NOMO-1 treated with dmso at 0.1 percent for 144 hours (cell line): ENCODE measurements around the gene PATJ.

Source experiments
- DNase-seq: peaks from one replicate; lab custom pipeline; 2025; ENCODE audit not compliant: unreplicated experiment; lab: John Stamatoyannopoulos, UW

Gene PATJ

DNA sequence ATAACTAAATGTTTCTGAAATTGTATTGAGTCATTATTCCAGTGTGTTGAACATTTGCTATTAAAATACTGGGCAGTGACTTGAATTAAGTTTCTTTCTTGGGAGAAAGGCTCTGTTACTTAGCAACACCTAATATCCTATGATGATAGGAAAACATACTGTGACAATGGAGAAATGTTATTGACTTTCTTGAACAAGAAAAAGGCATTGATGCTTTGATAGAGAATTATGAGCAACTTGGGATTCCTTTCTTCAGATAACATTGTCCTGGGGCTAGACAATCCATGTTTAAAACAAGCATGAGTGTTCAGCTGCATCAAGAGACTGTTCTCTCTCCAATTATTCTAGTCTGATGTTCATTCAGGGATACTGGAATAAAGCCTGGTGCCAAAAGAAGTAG, 236.5 kb downstream of the PATJ start:
- no peak for DNase-seq

DNA sequence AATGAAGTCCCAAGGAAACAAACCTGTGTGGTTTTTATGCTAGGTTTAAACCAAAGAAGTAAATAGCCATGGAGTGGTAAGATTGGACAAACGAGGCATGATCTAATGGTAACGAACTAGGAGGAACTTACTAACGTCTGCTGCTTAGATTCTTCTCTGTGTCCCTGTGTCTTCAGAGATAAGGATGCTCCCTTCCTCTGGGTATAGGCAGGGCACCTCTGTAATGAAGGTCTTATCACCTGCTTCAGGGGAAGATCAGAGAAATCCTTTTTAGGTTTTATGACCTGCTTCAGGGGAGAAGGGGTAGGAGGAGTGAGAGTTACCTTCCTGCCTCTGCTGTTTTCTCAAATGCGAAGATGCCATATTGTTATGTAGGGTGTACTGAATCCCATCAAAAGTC, 237.4 kb downstream of the PATJ start:
- no peak for DNase-seq

DNA sequence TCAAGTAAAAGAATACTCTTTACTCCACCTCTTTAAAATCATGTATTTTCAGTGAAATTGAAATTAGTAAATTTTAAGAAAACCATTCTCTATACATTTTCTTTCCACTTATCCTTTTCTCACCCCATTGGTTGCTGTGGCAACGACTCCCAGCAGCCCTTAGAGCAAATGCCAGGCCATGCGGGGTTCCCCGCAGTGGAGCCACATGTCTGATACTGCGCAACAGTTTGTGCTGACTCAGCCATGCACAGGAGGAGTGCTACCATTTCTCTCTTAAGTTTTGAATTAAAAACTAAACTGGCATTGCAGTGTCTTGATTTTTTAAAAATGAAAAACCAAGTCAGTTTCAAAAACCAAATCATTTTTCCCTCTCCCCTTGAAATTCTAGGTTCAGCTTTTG, 238.3 kb downstream of the PATJ start:
- DNase-seq, result no peak

DNA sequence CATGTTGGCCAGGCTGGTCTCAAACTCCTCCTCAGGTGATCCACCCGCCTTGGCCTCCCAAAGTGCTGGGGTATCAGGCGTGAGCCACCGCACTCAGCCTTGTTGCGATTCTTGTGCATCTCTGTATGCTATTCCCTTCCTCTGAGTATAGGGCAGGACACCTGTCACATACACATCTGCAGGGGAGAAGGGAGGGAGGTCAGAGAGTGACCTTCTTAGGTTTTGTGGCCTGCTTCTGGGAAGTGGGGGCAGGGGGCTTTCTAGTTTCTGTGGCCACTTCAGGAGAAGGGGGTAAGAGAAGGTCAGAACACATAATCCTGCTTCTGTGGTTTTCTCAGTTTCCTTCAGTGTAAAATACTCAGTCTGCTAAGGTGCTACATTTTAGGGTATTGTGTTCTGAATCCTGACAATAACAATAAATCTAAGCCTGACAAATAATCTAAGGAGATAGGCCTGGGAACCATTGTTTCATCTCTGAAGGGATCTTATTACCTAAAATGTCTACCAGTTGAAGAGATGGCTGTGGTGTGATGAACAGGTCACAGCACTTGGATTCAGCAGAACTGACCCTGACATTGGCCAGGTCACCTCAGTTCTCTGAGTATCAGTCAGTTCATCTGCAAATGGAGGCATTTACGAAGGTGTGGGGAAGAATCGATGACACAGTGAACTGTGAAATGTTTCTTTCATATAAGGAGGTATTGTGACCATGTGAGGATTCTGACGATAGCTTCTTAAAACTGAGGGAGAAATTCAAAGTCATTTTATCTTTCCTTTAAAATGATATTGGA, 239.8 kb downstream of the PATJ start:
- DNase-seq, result no peak

DNA sequence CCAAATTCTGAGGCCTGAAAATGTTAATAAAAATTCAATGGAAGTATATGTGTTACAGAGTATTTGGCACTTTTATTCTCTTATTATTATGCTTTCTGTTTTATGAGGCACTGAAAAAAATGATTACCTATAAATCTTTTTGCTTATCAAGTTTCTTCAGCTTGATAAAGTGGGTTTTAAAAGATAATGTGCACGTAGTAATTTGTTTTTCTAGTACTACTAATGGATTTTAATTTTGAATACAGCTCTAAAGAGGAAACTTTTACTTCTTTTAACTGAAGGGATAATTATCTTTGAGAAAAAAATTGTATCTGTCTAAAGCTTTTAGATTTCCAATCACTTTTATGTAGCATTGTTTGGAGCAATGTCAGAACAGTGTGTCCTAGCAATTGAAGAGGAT, 241.0 kb downstream of the PATJ start:
- no peak for DNase-seq

DNA sequence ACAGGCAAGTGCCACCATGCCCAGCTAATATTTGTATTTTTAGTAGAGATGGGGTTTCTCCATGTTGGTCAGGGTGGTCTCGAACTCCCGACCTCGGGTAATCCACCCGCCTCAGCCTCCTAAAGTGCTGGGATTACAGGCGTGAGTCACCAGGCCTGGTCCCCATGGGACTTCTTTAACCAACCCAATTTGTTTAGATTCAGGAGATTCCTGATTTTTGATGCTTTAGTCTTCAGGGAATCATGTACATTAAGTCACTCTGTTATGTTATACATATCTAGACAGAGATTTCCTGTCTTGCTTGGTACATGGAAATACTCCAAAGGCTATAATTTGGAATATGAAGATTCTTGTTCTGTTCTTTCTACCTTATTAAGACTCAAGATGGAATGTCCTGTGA, 250.0 kb downstream of the PATJ start:
- DNase-seq, result no peak

DNA sequence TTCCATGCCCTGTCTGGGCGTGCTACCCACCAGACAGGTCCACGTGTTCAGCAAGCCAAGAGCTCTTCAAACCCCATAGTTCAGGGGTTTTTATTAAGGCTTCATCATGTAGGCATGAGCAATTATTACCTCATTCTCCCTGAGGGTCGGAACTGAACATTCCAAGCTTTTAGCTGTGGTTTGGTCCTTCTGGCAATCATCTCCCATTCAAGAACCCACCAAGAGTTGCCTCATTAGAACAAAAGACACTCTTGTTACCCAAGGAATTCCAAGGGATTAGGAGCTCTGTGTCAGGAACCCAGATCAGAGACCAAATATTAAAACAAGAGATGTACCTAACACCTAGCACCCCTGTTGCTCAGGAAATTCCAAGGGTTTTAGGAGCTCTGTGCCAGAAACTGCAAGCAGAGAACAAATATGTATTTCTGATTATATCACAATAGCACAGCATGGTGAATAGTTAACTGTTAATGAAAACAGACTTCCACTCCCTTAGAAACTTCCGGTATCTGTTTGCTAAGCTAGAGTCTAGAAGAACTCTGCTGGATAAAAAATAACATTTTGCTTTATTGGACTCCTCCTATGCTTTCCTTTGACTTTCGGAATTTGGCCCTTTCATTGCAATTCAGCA, 251.2 kb downstream of the PATJ start:
- no peak for DNase-seq

DNA sequence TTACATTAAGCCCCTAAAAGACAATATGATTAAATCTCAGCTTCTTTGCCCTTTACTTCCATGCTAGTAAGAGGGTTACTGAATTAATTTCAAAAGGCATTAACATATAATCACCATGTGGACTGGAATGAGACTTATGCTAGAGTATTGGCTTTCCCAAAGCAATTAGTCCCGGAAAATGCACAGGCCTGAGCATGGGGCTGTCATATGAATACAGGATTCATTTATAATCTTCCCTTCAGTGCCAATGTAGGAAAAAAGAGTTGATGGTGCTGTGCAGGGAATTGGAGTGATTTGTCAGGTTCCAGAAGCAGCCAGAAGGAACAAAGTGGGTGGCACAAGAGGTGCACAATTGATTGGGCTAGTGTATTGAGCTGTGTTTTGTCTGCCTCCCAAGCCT, 253.4 kb downstream of the PATJ start:
- no peak for DNase-seq

DNA sequence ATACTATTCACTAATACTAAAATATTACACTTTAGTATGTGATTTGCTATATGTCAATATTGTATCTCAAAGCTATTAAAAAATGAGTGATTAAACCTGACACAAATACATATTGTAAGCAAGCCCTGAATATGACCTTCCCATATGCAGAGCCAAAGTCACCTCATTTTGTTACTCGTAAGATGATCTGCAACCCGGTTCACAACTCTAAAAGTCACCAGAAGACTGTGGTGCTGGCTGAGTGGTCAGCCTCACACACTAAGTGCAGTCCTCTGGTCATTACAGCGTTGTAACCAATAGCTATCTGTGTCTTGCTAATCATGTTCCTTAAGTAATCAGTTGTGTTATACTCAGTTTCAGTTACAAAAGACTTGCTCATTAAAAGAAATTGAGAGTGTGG, 254.8 kb downstream of the PATJ start:
- no peak for DNase-seq

DNA sequence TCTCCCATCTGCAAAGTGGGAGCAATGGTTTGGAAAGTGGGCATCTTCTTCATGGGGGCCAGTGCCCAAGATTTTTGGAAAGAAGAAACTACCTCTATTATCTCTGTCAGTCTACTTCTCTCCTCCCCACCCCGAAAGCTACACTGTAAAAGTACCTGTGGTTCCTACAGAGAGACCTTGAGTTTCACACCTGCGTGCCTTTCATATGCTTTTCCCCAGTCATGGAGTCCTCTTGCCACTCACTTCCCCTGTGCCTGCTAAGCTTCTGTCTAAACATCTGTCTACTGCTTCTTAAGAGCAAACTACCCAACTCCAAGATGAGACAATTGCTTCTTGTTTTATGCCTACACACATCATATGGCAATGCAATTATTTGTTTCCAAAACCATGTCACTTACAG, 261.5 kb downstream of the PATJ start:
- DNase-seq, result no peak

DNA sequence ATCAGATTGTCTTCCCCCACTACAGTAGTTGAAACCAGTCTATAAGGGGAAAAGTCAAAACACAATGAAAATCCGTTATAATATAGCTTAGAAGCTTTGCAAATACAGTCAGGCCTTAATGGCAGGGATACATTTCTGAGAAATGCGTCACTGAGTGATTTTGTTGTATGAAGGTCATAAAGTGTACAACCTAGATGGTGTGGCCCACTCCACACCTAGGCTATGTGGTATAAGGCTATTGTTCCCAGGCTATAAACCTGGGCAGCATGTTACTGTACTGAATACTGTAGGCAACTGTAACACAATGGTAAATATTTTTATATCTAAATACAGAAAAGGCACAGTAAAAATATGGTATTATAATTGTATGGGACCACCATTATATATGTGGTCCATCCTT, 264.4 kb downstream of the PATJ start:
- no peak for DNase-seq

DNA sequence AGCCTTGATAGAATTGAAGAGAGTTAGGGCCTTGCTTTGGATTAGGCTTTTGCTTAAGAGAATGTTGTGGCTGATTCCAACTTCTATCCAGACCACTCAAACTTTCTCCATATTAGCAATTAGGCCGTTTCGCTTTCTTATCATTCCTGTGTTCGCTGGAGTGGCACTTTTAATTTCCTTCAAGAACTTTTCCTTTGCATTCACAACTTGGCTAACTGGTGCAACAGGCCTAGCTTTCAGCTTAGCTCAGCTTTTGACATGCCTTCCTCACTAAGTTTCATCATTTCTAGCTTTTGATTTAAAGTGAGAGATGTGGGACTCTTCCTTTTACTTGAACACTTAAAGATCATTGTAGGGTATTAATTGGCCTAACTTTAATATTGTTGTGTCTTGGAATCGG, 268.7 kb downstream of the PATJ start:
- DNase-seq, result no peak

DNA sequence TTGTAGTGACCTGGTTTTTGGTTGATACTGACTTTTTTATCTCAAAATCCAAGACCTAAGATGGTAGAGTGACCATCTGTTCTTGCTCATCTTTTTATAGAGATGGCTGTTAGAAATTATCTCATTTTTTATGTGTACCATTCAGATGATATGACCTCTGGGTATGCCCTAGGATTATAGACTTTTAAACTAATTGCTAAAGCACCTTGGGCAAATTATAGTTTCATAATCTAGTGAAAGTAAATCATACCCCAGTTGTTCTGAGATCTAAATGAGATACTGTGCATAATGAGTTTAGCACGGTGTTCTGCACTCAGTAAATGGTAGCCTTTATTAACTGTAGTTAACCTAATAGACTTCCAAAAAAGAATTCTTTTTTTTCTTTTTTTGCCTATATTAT, 269.8 kb downstream of the PATJ start:
- no peak for DNase-seq

DNA sequence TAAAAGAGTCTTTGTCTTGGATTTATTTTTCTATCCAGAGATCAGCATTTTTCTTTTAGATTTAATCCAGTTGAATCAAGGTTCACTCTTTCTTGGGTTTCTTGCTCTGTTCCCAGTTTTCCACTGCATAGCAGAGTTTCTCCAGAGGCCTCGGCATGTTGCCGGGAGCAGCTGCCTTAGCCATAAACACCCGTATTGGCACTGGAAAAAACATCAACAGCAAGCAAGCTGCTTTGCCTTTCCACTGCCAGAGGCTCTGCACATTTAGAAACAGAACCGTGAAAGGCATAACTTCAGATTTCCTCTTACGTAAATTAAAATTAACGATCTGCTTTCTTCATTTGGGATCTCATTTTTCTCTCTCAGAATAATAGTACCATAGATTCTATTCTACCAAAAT, 270.6 kb downstream of the PATJ start:
- DNase-seq, result no peak

DNA sequence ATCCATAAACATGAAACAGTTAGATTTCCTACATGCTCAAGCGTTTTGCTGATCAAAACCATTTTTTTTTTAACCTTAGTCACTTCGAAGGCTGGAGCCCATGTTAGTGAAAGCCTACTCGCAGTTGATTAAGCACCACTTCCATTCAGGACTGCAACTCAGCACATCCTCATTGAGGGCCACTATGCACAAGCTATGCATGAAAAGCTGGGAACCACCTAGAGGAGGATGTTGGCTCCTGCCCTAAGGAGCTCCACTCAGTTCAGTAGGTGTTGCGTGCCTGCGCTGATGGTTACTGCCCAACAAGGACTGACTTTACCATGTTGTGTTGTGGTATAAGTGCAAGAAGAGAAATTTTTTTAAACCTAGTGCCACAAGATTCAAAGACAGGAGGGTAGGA, 271.0 kb downstream of the PATJ start:
- no peak for DNase-seq

DNA sequence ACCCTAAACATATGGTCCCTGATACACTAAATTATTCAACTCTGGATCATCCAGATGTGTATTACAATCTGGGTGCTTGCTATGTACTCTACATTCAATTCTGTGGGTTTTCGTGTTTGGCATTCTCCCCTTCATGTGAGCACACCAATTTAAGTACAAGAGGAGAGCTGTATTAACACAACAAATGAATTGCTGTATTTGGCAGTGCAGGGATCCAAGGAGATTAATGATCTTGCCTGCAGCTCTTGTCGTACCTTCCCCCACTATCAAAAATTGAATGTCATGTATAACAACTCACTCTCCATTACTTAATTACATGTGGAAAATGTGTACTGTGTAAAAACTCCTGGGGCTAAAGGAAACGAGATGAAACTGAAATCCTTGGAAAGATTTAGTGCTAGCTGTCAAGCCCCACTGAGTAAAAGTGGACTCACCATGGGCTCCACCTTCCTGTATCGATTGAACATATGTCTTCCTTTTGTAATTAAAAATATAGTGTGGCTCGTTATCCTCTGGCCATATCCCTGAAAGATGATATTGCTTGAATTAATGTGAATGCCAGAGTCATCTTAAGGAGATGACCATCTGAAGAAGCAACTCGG, 280.2 kb downstream of the PATJ start:
- no peak for DNase-seq

DNA sequence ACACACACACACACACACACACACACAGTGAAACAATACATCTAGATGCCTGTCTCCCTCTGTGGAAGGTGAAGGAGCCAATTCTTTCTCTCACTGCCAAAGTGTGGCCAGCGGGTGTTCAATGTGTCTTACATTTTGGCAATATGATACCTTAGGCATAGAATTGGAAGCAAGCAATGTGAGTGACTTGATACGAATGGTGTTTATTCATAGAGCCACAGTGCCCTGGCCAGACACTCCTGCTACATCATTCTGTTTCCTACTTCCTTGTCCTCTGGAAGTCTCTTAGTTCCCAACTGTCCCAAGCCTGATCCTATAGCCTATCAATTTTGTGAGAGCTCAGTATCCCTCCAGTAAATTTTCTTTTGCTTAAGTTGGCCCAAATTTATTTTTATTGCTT, 282.4 kb downstream of the PATJ start:
- DNase-seq, result no peak

DNA sequence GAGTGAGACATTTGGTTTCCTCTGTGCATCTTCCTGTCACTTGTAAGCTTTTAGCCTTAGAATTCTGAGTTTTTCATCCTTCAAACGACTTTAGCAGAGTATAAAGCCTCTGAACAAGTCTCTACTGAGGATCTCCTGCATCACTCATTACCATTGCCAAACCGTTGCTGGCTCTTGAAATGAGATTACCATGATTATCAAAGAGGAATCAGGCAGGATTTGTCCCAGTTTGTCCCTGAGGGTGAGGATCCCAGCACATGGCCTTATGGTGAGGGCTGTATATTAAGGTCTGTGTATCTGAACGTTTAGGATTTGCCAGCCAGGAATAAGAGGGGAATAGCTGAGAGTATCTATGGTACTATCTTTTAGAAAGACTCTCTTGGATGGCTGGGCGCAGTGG, 282.9 kb downstream of the PATJ start:
- DNase-seq, result no peak

DNA sequence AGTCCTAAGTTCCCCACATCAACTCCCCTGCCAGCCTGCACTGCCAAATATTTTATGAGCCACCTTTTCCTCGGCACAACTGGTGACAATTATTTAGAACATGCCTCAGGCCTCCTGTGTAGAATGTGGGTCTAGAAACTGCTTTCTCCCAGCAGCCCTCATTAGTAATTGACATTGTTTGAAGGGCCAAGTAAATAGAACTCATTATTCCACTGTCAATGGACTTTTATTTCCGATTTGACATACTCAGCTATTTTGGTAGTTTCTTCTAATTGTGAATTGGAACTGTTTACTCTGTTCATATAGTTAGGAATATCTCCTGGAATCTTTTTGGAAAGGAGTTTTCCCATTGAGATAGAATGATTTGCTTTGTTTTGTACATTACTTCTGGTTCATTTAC, 283.6 kb downstream of the PATJ start:
- DNase-seq, result no peak

DNA sequence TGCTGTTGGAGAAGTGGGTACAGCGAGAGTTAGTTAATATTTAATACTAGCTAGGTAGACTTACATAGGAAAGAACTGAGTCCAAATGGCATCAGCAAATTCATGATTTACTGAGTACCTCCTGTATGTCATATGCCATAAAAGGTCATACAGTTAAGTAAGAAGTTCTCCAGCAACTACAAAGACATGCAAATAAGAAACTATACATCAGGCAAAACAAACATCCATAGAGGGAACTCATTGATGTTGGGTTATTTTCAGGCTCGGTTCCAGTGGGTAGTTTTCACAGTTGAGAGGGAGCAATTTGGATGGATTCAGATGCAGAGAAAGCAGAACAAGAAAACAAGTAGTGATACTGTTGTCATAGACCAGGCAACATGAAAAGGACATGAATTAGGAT, 287.4 kb downstream of the PATJ start:
- no peak for DNase-seq

DNA sequence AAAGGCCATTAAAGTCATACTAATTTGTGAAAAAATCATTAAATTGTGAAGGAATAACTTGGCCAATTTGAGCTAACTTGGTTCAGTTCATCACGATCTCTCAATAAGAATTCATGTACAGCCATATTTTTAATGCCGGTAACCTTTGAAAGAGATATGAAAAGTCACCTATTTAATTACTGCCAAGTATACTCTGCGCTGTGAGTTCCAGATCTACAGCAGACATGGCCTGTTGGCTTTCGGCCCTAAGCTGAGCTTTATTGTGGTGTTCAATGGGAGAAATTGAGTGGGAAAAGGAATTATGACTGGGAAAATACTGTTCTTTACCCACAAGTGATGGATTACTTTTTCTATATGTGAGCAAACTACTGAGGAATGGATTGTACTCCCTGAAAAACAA, 292.5 kb downstream of the PATJ start:
- DNase-seq, result no peak

DNA sequence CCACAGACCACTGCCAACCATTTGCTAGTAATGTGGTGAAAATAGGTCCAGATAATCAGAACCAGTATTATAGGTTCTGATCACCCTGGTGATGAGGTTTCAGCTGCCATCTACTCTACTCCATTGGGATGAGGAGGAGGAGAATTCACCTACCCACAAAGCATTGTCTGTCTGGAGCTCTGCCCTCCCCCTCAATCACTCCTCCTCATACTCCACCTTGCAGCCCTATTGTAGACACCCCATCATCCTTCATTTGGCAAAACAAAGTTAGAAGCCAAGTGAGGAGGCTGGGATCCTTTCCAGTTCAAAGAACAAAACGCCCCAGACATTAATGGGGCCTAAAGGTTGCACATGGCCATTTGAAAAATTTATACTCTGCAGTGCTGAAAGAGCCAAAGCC, 295.0 kb downstream of the PATJ start:
- no peak for DNase-seq
